ENCODE data around the gene TXNDC2. TPM values are rescaled to one million over a fixed set of nuclear protein-coding genes. Genes with fewer than 3 reads are reported as not detected.

TXNDC2 gene
- total RNA-seq, 1 donor: under 0.01 TPM

DNA sequence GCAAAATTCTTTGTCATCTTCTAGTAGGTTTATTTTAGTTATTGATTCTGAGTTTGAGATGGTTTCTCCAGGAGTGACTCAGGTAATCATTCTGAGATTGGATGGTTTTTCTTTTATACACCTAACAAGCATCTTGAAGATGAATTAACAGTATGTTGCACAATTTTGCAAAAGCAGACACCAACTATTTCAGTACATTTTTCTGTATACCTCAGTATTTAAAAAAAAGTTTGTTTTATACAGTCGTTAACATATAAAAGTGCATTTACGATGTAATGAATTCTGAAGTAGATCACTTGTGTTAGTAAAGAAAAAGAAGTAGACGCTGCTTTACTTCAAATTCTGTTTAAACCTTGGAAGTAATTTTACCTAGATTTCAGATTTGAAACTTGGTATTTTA lies 31.0 kb downstream of the TXNDC2 start:
- H3K4me3 ChIP-seq (ENCODE audit: low read depth, low read length): peak overlapping the region; percentile 89
- DNase-seq (ENCODE audit: low read depth): no peak
- TF ChIP-seq, protein P1, sequence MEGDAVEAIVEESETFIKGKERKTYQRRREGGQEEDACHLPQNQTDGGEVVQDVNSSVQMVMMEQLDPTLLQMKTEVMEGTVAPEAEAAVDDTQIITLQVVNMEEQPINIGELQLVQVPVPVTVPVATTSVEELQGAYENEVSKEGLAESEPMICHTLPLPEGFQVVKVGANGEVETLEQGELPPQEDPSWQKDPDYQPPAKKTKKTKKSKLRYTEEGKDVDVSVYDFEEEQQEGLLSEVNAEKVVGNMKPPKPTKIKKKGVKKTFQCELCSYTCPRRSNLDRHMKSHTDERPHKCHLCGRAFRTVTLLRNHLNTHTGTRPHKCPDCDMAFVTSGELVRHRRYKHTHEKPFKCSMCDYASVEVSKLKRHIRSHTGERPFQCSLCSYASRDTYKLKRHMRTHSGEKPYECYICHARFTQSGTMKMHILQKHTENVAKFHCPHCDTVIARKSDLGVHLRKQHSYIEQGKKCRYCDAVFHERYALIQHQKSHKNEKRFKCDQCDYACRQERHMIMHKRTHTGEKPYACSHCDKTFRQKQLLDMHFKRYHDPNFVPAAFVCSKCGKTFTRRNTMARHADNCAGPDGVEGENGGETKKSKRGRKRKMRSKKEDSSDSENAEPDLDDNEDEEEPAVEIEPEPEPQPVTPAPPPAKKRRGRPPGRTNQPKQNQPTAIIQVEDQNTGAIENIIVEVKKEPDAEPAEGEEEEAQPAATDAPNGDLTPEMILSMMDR (IDR thresholded peaks at IDR 0.05; ENCODE audit: insufficient read depth, low read depth, low read length): no peak

DNA sequence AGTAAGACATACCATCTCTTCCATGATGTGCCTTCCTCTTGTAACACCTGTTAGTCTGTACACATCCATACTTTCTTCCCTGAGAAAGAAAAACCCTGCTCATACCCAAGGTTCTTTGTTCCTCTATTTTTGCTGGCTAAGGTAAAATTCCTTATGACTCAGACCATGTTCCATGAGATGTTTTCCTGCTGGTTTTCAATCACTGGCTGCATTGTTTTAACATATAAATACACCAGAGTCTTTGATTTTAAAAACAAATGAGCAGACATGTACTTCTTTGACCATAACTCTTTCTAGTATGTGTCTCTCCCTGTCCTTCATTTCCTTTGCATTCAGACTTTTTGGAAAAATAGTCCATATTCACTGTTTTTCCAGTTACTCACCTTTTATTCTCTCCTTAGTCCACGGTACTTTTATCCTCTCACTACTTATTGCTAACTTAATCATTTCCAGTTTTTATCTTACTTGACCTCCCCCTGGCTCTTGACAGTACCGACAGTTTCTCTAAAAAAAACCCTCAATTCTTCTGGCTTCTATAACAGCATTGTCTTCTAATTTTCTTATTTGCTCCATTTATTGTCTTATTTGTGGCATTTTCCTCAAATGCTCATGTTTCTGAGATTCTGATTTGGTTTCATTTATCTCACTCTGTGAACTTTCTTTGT lies 32.4 kb downstream of the TXNDC2 start:
- TF ChIP-seq, protein P1 (IDR thresholded peaks at IDR 0.05; ENCODE audit: insufficient read depth, low read depth, low read length): no peak
- no peak overlapping the region for H3K4me3 ChIP-seq (ENCODE audit: low read depth, low read length)
- no peak for DNase-seq (ENCODE audit: low read depth)

GRCh38 chr18:9919564-9920232 lies 33.9 kb downstream of the TXNDC2 start:
- TF ChIP-seq, protein P1 (IDR thresholded peaks at IDR 0.05; ENCODE audit: insufficient read depth, low read depth, low read length): no peak
- no peak overlapping the region for H3K4me3 ChIP-seq (ENCODE audit: low read depth, low read length)
- DNase-seq (ENCODE audit: low read depth): no peak

GRCh38 chr18:9922592-9923311 lies 37.0 kb downstream of the TXNDC2 start:
- DNase-seq (ENCODE audit: low read depth): no peak
- TF ChIP-seq, protein P1 (IDR thresholded peaks at IDR 0.05; ENCODE audit: insufficient read depth, low read depth, low read length): no peak
- H3K4me3 ChIP-seq (ENCODE audit: low read depth, low read length): no peak overlapping the region

GRCh38 chr18:9924371-9924943 lies 38.7 kb downstream of the TXNDC2 start:
- TF ChIP-seq, protein P1 (IDR thresholded peaks at IDR 0.05; ENCODE audit: insufficient read depth, low read depth, low read length): no peak
- no peak overlapping the region for H3K4me3 ChIP-seq (ENCODE audit: low read depth, low read length)
- no peak for DNase-seq (ENCODE audit: low read depth)

GRCh38 chr18:9925369-9925768 lies 39.6 kb downstream of the TXNDC2 start:
- no peak for DNase-seq (ENCODE audit: low read depth)

More at GRCh38 chr18:9925369-9925768, 39.6 kb downstream of the TXNDC2 start:
- H3K4me3 ChIP-seq (ENCODE audit: low read depth, low read length): no peak overlapping the region
- TF ChIP-seq, protein P1 (IDR thresholded peaks at IDR 0.05; ENCODE audit: insufficient read depth, low read depth, low read length): no peak
